Activated T-helper 17 cell treated with anti-CD3 and anti-CD28 coated beads, Interleukin-2, amount 50 U/mL, for 72 hours (primary cell): ENCODE data around the gene GLB1L2. TPM values are rescaled to one million over a fixed set of nuclear protein-coding genes. Genes with fewer than 3 reads are reported as not detected.

Experiments used
- ATAC-seq: fragments of 150-1000 bp; cut with Tn5 transposase; replicated peaks from 2 replicates; pipeline ENCODE4 v1.10.0; 2021; ENCODE audit warnings: mild to moderate bottlenecking, moderate library complexity
- H3K27ac Mint-ChIP-seq: one replicate; pipeline ENCODE4 v1.8.0; 2022; ENCODE audit warnings: mixed read lengths
- H3K27me3 Mint-ChIP-seq: one replicate; pipeline ENCODE4 v1.8.0; 2022; ENCODE audit warnings: mixed read lengths
- H3K36me3 Mint-ChIP-seq: one replicate; pipeline ENCODE4 v1.8.0; 2022; ENCODE audit warnings: low read depth, mild to moderate bottlenecking, mixed read lengths
- H3K4me1 Mint-ChIP-seq: one replicate; pipeline ENCODE4 v1.8.0; 2022; ENCODE audit warnings: mixed read lengths
- H3K4me3 Mint-ChIP-seq: one replicate; pipeline ENCODE4 v1.8.0; 2022; ENCODE audit warnings: mild to moderate bottlenecking, mixed read lengths
- H3K9me3 Mint-ChIP-seq: one replicate; pipeline ENCODE4 v1.8.0; 2022; ENCODE audit warnings: mixed read lengths
- total RNA-seq, 2 donors: library from RNA; stranded (reverse); gene quantifications; one replicate each; pipeline ENCODE4 v1.2.3, GENCODE V29; 2022

GLB1L2 gene
- total RNA-seq, 2 donors from 2014 or later = 2.0 to 4.0 TPM

- Mint-ChIP-seq H3K27ac (no peak overlapping the region), H3K36me3 (no peaks in the 10 kb centered on the region), H3K9me3 (no peaks in the 10 kb centered on the region), H3K4me1 (peaks cover 19% of the 10 kb centered on the region), H3K27me3 (peaks cover 9% of the 10 kb centered on the region), H3K4me3 (peak overlapping the region; percentile 7)
- no peak for ATAC-seq
Measured at GRCh38 chr11:134387501-134387900, 55.7 kb downstream of the GLB1L2 start.

GRCh38 chr11:134388590-134388989 is 56.8 kb downstream of the GLB1L2 start:
- no peak for ATAC-seq
- Mint-ChIP-seq H3K4me3 (no peak overlapping the region), H3K27me3 (peaks cover 6% of the 10 kb centered on the region), H3K27ac (no peak overlapping the region), H3K4me1 (peaks cover 19% of the 10 kb centered on the region), H3K36me3 (no peaks in the 10 kb centered on the region), H3K9me3 (no peaks in the 10 kb centered on the region)

GRCh38 chr11:134389464-134390180 is 57.8 kb downstream of the GLB1L2 start:
- peaks cover 19% of the 10 kb centered on the region for H3K4me1 Mint-ChIP-seq
- no peaks in the 10 kb centered on the region for H3K9me3 Mint-ChIP-seq
- no peak overlapping the region for H3K27ac Mint-ChIP-seq
- ATAC-seq = no peak
- peaks cover 6% of the 10 kb centered on the region for H3K27me3 Mint-ChIP-seq
- H3K36me3 Mint-ChIP-seq = no peaks in the 10 kb centered on the region
- no peak overlapping the region for H3K4me3 Mint-ChIP-seq

GRCh38 chr11:134390706-134391569 is 59.1 kb downstream of the GLB1L2 start:
- no peak for ATAC-seq
- Mint-ChIP-seq H3K4me1 (peaks cover 15% of the 10 kb centered on the region), H3K36me3 (no peaks in the 10 kb centered on the region), H3K4me3 (no peak overlapping the region), H3K27me3 (peaks cover 6% of the 10 kb centered on the region), H3K27ac (no peak overlapping the region), H3K9me3 (no peaks in the 10 kb centered on the region)

- no peak overlapping the region for H3K27ac Mint-ChIP-seq
- H3K4me1 Mint-ChIP-seq = peaks cover 9% of the 10 kb centered on the region
- H3K36me3 Mint-ChIP-seq = no peaks in the 10 kb centered on the region
- no peak for ATAC-seq
- H3K9me3 Mint-ChIP-seq = no peaks in the 10 kb centered on the region
- H3K4me3 Mint-ChIP-seq = no peak overlapping the region
- peaks cover 6% of the 10 kb centered on the region for H3K27me3 Mint-ChIP-seq
Measured at GRCh38 chr11:134391656-134392055, 59.9 kb downstream of the GLB1L2 start.

- H3K9me3 Mint-ChIP-seq = no peaks in the 10 kb centered on the region
- H3K4me3 Mint-ChIP-seq = no peak overlapping the region
- peaks cover 11% of the 10 kb centered on the region for H3K27me3 Mint-ChIP-seq
- H3K36me3 Mint-ChIP-seq = no peaks in the 10 kb centered on the region
- no peak overlapping the region for H3K27ac Mint-ChIP-seq
- H3K4me1 Mint-ChIP-seq = no peaks in the 10 kb centered on the region
- ATAC-seq = no peak
Measured at GRCh38 chr11:134392953-134393615, 61.3 kb downstream of the GLB1L2 start.

- H3K27me3 Mint-ChIP-seq = peaks cover 9% of the 10 kb centered on the region
- ATAC-seq = no peak
- no peaks in the 10 kb centered on the region for H3K9me3 Mint-ChIP-seq
- H3K27ac Mint-ChIP-seq = no peak overlapping the region
- H3K36me3 Mint-ChIP-seq = no peaks in the 10 kb centered on the region
- no peak overlapping the region for H3K4me3 Mint-ChIP-seq
- H3K4me1 Mint-ChIP-seq = no peaks in the 10 kb centered on the region
Measured at GRCh38 chr11:134393638-134394037, 61.9 kb downstream of the GLB1L2 start.

- no peaks in the 10 kb centered on the region for H3K9me3 Mint-ChIP-seq
- H3K27me3 Mint-ChIP-seq = peaks cover 6% of the 10 kb centered on the region
- no peak overlapping the region for H3K27ac Mint-ChIP-seq
- H3K36me3 Mint-ChIP-seq = no peaks in the 10 kb centered on the region
- H3K4me3 Mint-ChIP-seq = no peak overlapping the region
- no peak for ATAC-seq
- no peaks in the 10 kb centered on the region for H3K4me1 Mint-ChIP-seq
Measured at GRCh38 chr11:134394311-134394710, 62.5 kb downstream of the GLB1L2 start.

GRCh38 chr11:134395002-134395401 is 63.2 kb downstream of the GLB1L2 start:
- no peak for ATAC-seq
- Mint-ChIP-seq H3K4me3 (no peak overlapping the region), H3K27me3 (peaks cover 6% of the 10 kb centered on the region), H3K27ac (no peak overlapping the region), H3K36me3 (no peaks in the 10 kb centered on the region), H3K9me3 (no peaks in the 10 kb centered on the region), H3K4me1 (no peaks in the 10 kb centered on the region)

GRCh38 chr11:134397304-134398078 is 65.7 kb downstream of the GLB1L2 start:
- Mint-ChIP-seq H3K36me3 (no peaks in the 10 kb centered on the region), H3K27me3 (peaks cover 14% of the 10 kb centered on the region), H3K4me1 (no peaks in the 10 kb centered on the region), H3K27ac (no peak overlapping the region), H3K9me3 (no peaks in the 10 kb centered on the region), H3K4me3 (no peak overlapping the region)
- no peak for ATAC-seq

- H3K9me3 Mint-ChIP-seq = no peaks in the 10 kb centered on the region
- H3K27ac Mint-ChIP-seq = no peak overlapping the region
- peaks cover 14% of the 10 kb centered on the region for H3K27me3 Mint-ChIP-seq
- ATAC-seq = no peak
- H3K4me3 Mint-ChIP-seq = no peak overlapping the region
- H3K36me3 Mint-ChIP-seq = no peaks in the 10 kb centered on the region
- no peaks in the 10 kb centered on the region for H3K4me1 Mint-ChIP-seq
Measured at GRCh38 chr11:134398079-134398444, 66.3 kb downstream of the GLB1L2 start.

GRCh38 chr11:134398644-134399292 is 67.0 kb downstream of the GLB1L2 start:
- Mint-ChIP-seq H3K4me1 (no peaks in the 10 kb centered on the region), H3K27me3 (peaks cover 14% of the 10 kb centered on the region), H3K36me3 (no peaks in the 10 kb centered on the region), H3K27ac (no peak overlapping the region), H3K4me3 (no peak overlapping the region), H3K9me3 (no peaks in the 10 kb centered on the region)
- ATAC-seq = no peak

- Mint-ChIP-seq H3K27me3 (peaks cover 18% of the 10 kb centered on the region), H3K9me3 (no peaks in the 10 kb centered on the region), H3K27ac (no peak overlapping the region), H3K36me3 (no peaks in the 10 kb centered on the region), H3K4me1 (no peaks in the 10 kb centered on the region), H3K4me3 (no peak overlapping the region)
- no peak for ATAC-seq
Measured at GRCh38 chr11:134399293-134399654, 67.5 kb downstream of the GLB1L2 start.

- peaks cover 19% of the 10 kb centered on the region for H3K27me3 Mint-ChIP-seq
- ATAC-seq = no peak
- no peak overlapping the region for H3K27ac Mint-ChIP-seq
Measured at GRCh38 chr11:134399996-134400395, 68.2 kb downstream of the GLB1L2 start.

More at GRCh38 chr11:134399996-134400395, 68.2 kb downstream of the GLB1L2 start:
- Mint-ChIP-seq H3K36me3 (no peaks in the 10 kb centered on the region), H3K9me3 (no peaks in the 10 kb centered on the region), H3K4me1 (no peaks in the 10 kb centered on the region), H3K4me3 (no peak overlapping the region)
